K562 (cell line): ENCODE measurements around the gene TRERF1. TPM values are rescaled to one million over a fixed set of nuclear protein-coding genes. Genes with fewer than 3 reads are reported as not detected.

ENCODE experiments used
- CBFA2T2 ChIP-seq: fragments of 450-650 bp; conservative IDR thresholded peaks from 2 replicates; pipeline ENCODE4 v1.6.1; 2017; ENCODE audit warnings: mild to moderate bottlenecking
- FOXJ3 ChIP-seq: sonication (generic); formaldehyde crosslinking; IDR thresholded peaks from 2 replicates; pipeline ENCODE4 v1.4.0; 2020; ENCODE audit warnings: mild to moderate bottlenecking, missing genetic modification reagents
- HDGF ChIP-seq: fragments of 450-650 bp; IDR thresholded peaks from 2 replicates; pipeline ENCODE4 v1.6.1; 2016
- KDM4B ChIP-seq, 2 experiments: fragments of 450-650 bp in 1 of 2; sonication (generic) in 1 of 2; IDR thresholded peaks; 2 replicates each; pipeline ENCODE4 v1.6.1; 2016 to 2017; ENCODE audit warnings: borderline replicate concordance in 2 of 2, antibody characterized with exemption in 1 of 2, low read depth in 1 of 2, mild to moderate bottlenecking in 1 of 2
- NFIC ChIP-seq: fragments of 450-650 bp; IDR thresholded peaks from 2 replicates; pipeline ENCODE4 v1.6.1; 2017; ENCODE audit warnings: mild to moderate bottlenecking, inconsistent platforms
- PPARD ChIP-seq: fragments of 250-450 bp; sonication (Bioruptor Pico); IDR thresholded peaks from 2 replicates; pipeline ENCODE4 v1.8.0; 2022; ENCODE audit warnings: inconsistent platforms, mild to moderate bottlenecking, moderate library complexity
- PRDM10 ChIP-seq: fragments of 450-650 bp; IDR thresholded peaks from 2 replicates; pipeline ENCODE4 v1.6.1; 2018; ENCODE audit not compliant: partially characterized antibody
- ZBTB1 ChIP-seq: sonication (generic); formaldehyde crosslinking; IDR thresholded peaks from 2 replicates; pipeline ENCODE4 v1.8.1; 2023; ENCODE audit warnings: missing genetic modification reagents, low read depth, mild to moderate bottlenecking, borderline replicate concordance
- ZBTB2 ChIP-seq: fragments of 450-650 bp; IDR thresholded peaks from 2 replicates; pipeline ENCODE4 v1.6.1; 2016; ENCODE audit warnings: antibody characterized with exemption
- ZBTB43 ChIP-seq: sonication (generic); formaldehyde crosslinking; IDR thresholded peaks from 2 replicates; pipeline ENCODE4 v1.8.0; 2023; ENCODE audit warnings: mild to moderate bottlenecking, missing genetic modification reagents
- ZFX ChIP-seq: sonication (generic); formaldehyde crosslinking; IDR thresholded peaks from 2 replicates; pipeline ENCODE4 v1.8.0; 2022; ENCODE audit warnings: mild to moderate bottlenecking, missing genetic modification reagents, moderate library complexity
- ZNF175 ChIP-seq: fragments of 200-800 bp; sonication (Bioruptor generic); IDR thresholded peaks from 2 replicates; pipeline ENCODE4 v1.6.1; 2016; ENCODE audit warnings: low read depth, mild to moderate bottlenecking, missing genetic modification characterization, missing compliant biosample characterization
- ZNF436 ChIP-seq: fragments of 250-450, 450-650 bp; sonication (Bioruptor Pico); formaldehyde crosslinking; IDR thresholded peaks from 2 replicates; pipeline ENCODE4 v1.7.0; 2020; ENCODE audit warnings: mild to moderate bottlenecking
- ZNF511 ChIP-seq: sonication (generic); formaldehyde crosslinking; IDR thresholded peaks from 2 replicates; pipeline ENCODE4 v1.8.0; 2022; ENCODE audit warnings: mild to moderate bottlenecking, missing genetic modification reagents
- ZNF583 ChIP-seq: fragments of 250-450 bp; sonication (Bioruptor Pico); IDR thresholded peaks from 2 replicates; pipeline ENCODE4 v1.4.0; 2020
- polyA plus RNA-seq, 8 experiments: library from polyadenylated mRNA; depleted of rRNA in 4 of 8; stranded (reverse) in 5 of 8; unstranded in 3 of 8; fragments of >200 nt; fragmentation: Nextera tagmentation in 2 of 8; fragmentation: Illumina TruSeq in 1 of 8; extraction: Ambion mirVana in 2 of 8; extraction: Trizol in 1 of 8; gene quantifications; 2 replicates each; pipeline versions ENCODE4 v1.2.1 to v1.2.3, GENCODE V29; 2011 to 2014; ENCODE audit warnings: inconsistent platforms in 1 of 8, missing spikeins in 1 of 8
- total RNA-seq, 7 experiments: library from RNA; depleted of rRNA in 6 of 7; stranded (reverse); fragments of >200 nt in 6 of 7; fragmentation: Illumina TruSeq in 2 of 7; extraction: Trizol in 2 of 7; gene quantifications; 2 replicates each; pipeline versions ENCODE4 v1.2.1 to v1.2.3, GENCODE V29; 2011 to 2021; ENCODE audit warnings: low replicate concordance in 1 of 7
- TF ChIP-seq, protein P1 (sequence below): sonication (generic); formaldehyde crosslinking; IDR thresholded peaks from 2 replicates; pipeline ENCODE4 v1.8.0; 2023; ENCODE audit warnings: missing genetic modification reagents, mild to moderate bottlenecking, borderline replicate concordance

TRERF1 gene
- total and polyA plus RNA-seq, 9 of the 15 experiments (the other 6 are each of a cell fraction or from before 2014, with no cell fraction given), result 0.04 to 0.20 (median 0.07) TPM; not detected in 3

GRCh38 chr6:42229506-42230119, 222.1 kb downstream of the TRERF1 start (continued):
- TF ChIP-seq, protein P1, sequence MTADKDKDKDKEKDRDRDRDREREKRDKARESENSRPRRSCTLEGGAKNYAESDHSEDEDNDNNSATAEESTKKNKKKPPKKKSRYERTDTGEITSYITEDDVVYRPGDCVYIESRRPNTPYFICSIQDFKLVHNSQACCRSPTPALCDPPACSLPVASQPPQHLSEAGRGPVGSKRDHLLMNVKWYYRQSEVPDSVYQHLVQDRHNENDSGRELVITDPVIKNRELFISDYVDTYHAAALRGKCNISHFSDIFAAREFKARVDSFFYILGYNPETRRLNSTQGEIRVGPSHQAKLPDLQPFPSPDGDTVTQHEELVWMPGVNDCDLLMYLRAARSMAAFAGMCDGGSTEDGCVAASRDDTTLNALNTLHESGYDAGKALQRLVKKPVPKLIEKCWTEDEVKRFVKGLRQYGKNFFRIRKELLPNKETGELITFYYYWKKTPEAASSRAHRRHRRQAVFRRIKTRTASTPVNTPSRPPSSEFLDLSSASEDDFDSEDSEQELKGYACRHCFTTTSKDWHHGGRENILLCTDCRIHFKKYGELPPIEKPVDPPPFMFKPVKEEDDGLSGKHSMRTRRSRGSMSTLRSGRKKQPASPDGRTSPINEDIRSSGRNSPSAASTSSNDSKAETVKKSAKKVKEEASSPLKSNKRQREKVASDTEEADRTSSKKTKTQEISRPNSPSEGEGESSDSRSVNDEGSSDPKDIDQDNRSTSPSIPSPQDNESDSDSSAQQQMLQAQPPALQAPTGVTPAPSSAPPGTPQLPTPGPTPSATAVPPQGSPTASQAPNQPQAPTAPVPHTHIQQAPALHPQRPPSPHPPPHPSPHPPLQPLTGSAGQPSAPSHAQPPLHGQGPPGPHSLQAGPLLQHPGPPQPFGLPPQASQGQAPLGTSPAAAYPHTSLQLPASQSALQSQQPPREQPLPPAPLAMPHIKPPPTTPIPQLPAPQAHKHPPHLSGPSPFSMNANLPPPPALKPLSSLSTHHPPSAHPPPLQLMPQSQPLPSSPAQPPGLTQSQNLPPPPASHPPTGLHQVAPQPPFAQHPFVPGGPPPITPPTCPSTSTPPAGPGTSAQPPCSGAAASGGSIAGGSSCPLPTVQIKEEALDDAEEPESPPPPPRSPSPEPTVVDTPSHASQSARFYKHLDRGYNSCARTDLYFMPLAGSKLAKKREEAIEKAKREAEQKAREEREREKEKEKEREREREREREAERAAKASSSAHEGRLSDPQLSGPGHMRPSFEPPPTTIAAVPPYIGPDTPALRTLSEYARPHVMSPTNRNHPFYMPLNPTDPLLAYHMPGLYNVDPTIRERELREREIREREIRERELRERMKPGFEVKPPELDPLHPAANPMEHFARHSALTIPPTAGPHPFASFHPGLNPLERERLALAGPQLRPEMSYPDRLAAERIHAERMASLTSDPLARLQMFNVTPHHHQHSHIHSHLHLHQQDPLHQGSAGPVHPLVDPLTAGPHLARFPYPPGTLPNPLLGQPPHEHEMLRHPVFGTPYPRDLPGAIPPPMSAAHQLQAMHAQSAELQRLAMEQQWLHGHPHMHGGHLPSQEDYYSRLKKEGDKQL (CRISPR knock-in tag), result no peak
- TF ChIP-seq PRDM10 (no peak), ZNF436 (CRISPR knock-in tag) (no peak), FOXJ3 (CRISPR knock-in tag) (0 out of 2 replicates have a peak, but pooled peaks have one; percentile 29), ZBTB43 (CRISPR knock-in tag) (no peak), ZFX (CRISPR knock-in tag) (no peak), HDGF (no peak), CBFA2T2 (peak; percentile 56), ZNF175 (CRISPR knock-in tag) (no peak), KDM4B (IDR thresholded peaks at IDR 0.05; ENCODE audit: borderline replicate concordance in 2 of 2, low read depth in 1 of 2) (no peak), ZNF511 (CRISPR knock-in tag) (no peak), PPARD (no peak), ZBTB1 (no peak), NFIC (peak; percentile 95), ZNF583 (CRISPR knock-in tag) (no peak), ZBTB2 (no peak)
